HCT116 (cell line): ENCODE results near the gene LCMT2. TPM values are rescaled to one million over a fixed set of nuclear protein-coding genes. Genes with fewer than 3 reads are reported as not detected.
A peak's percentile ranks its signal among the peaks of the same experiment; 100 is the strongest.

ENCODE experiments used
- ATAC-seq: fragments of 200-7000 bp; cut with Tn5 transposase; 2 replicates; pipeline ENCODE4 v1.9.1; 2020; ENCODE audit warnings: mild to moderate bottlenecking, moderate library complexity
- BruUV-seq: library from RNA; stranded (reverse); fragments of 400-500 nt; replicated peaks from 2 replicates; lab custom pipeline; 2021; lab: Mats Ljungman, UMichigan
- CTCF ChIA-PET: fragments of 300-600 bp; sonication (Branson Sonifier 250); formaldehyde crosslinking; loops from one replicate; lab custom pipeline; 2021; ENCODE audit warnings: antibody characterized with exemption; lab: Charles Lee
- POLR2A ChIA-PET: fragments of 300-600, 350-600 bp; sonication (Branson Sonifier 250); formaldehyde crosslinking; loops from one replicate; lab custom pipeline; 2021; ENCODE audit warnings: antibody characterized with exemption; lab: Charles Lee
- RAD21 ChIA-PET, 2 experiments: fragments of 300-600 bp; sonication (Branson Sonifier 250); formaldehyde crosslinking; loops; one replicate each; lab custom pipeline; 2023; ENCODE audit warnings: low total read pairs in 2 of 2; ENCODE audit not compliant: uncharacterized antibody in 2 of 2, unreplicated experiment in 2 of 2, low non-redundant PET in 1 of 2; lab: Charles Lee
- DNase-seq: peaks from one replicate; pipeline ENCODE4 v3.0.0-alpha.2; 2010; ENCODE audit warnings: low read depth, low spot score
- H2AFZ ChIP-seq: fragments of 200-600 bp; shearing (Covaris generic), sonication (generic); 2 replicates; pipeline ENCODE4 v1.6.1; 2017; ENCODE audit warnings: low read depth, mixed run types, mixed read lengths, antibody characterized with exemption, low read length; ENCODE audit not compliant: poor library complexity, severe bottlenecking
- H3K27ac ChIP-seq: 2 replicates; pipeline ENCODE4 v1.5.1; 2012; ENCODE audit warnings: low read depth, low read length
- H3K27me3 ChIP-seq: fragments of 200-600 bp; sonication (generic); 2 replicates; pipeline ENCODE4 v1.6.1; 2016; ENCODE audit warnings: mixed run types, low read length, mixed read lengths; ENCODE audit not compliant: insufficient read depth
- H3K36me3 ChIP-seq, 2 experiments: fragments of 200-500 bp in 1 of 2; fragments of 200-600 bp in 1 of 2; sonication (Bioruptor generic) in 1 of 2; sonication (generic) in 1 of 2; 2 replicates each; pipeline versions ENCODE4 v1.5.1 to v1.6.1; 2014 to 2016; ENCODE audit warnings: low read length in 2 of 2, inconsistent platforms in 1 of 2, mixed read lengths in 1 of 2, mixed run types in 1 of 2; ENCODE audit not compliant: insufficient read depth in 2 of 2, control insufficient read depth in 1 of 2
- H3K4me1 ChIP-seq, 2 experiments: fragments of 200-600 bp in 1 of 2; sonication (generic) in 1 of 2; 2 replicates each; pipeline versions ENCODE4 v1.5.1 to v1.6.1; 2012 to 2017; ENCODE audit warnings: low read length in 2 of 2, inconsistent platforms in 1 of 2, mild to moderate bottlenecking in 1 of 2, mixed read lengths in 1 of 2, mixed run types in 1 of 2, moderate library complexity in 1 of 2; ENCODE audit not compliant: insufficient read depth in 2 of 2, control insufficient read depth in 1 of 2
- H3K4me2 ChIP-seq: fragments of 200-600 bp; sonication (generic); 2 replicates; pipeline ENCODE4 v1.6.1; 2017; ENCODE audit warnings: mixed run types, low read length, mixed read lengths
- H3K4me3 ChIP-seq, 2 experiments: fragments of 200-600 bp in 1 of 2; sonication (generic) in 1 of 2; replicated peaks in 1 of 2; 2 replicates each; pipeline ENCODE4 v1.5.1; 2011 to 2016; ENCODE audit warnings: low read length in 2 of 2, control low read depth in 1 of 2, low read depth in 1 of 2, mild to moderate bottlenecking in 1 of 2, mixed read lengths in 1 of 2, mixed run types in 1 of 2
- H3K79me2 ChIP-seq: fragments of 200-600 bp; sonication (generic); 2 replicates; pipeline ENCODE4 v1.6.1; 2017; ENCODE audit warnings: mild to moderate bottlenecking, mixed run types, low read length, moderate library complexity, mixed read lengths; ENCODE audit not compliant: insufficient read depth
- H3K9ac ChIP-seq: fragments of 200-600 bp; sonication (generic); 2 replicates; pipeline ENCODE4 v1.6.1; 2016; ENCODE audit warnings: low read length, mixed read lengths
- H3K9me2 ChIP-seq: fragments of 200-600 bp; sonication (generic), shearing (Covaris generic); 2 replicates; pipeline ENCODE4 v1.6.1; 2017; ENCODE audit warnings: mixed run types, mild to moderate bottlenecking, moderate library complexity; ENCODE audit not compliant: insufficient read depth
- H3K9me3 ChIP-seq, 2 experiments: fragments of 200-500 bp in 1 of 2; fragments of 200-600 bp in 1 of 2; sonication (Bioruptor generic) in 1 of 2; sonication (generic) in 1 of 2; 2 replicates each; pipeline ENCODE4 v1.6.1; 2014 to 2017; ENCODE audit warnings: low read length in 2 of 2, mixed read lengths in 2 of 2, inconsistent platforms in 1 of 2, low read depth in 1 of 2, mild to moderate bottlenecking in 1 of 2, mixed run types in 1 of 2, moderate library complexity in 1 of 2; ENCODE audit not compliant: control insufficient read depth in 1 of 2, insufficient read depth in 1 of 2
- H4K20me1 ChIP-seq: fragments of 200-600 bp; sonication (generic), shearing (Covaris generic); 2 replicates; pipeline ENCODE4 v1.6.1; 2017; ENCODE audit warnings: mixed run types, mild to moderate bottlenecking, moderate library complexity; ENCODE audit not compliant: insufficient read depth
- CBX3 ChIP-seq: IDR thresholded peaks from 2 replicates; pipeline ENCODE4 v1.6.1; 2012; ENCODE audit warnings: low read depth
- EGR1 ChIP-seq: IDR thresholded peaks from 2 replicates; pipeline ENCODE4 v1.6.1; 2012; ENCODE audit warnings: low read depth
- MAX ChIP-seq: IDR thresholded peaks from 2 replicates; pipeline ENCODE4 v1.6.1; 2012
- POLR2A ChIP-seq: IDR thresholded peaks from 2 replicates; pipeline ENCODE4 v1.7.0; 2011; ENCODE audit warnings: borderline replicate concordance; ENCODE audit not compliant: insufficient read depth, insufficient read length; ENCODE audit errors: extremely low read depth
- RAD21 ChIP-seq: IDR thresholded peaks from 2 replicates; pipeline ENCODE4 v1.6.1; 2012; ENCODE audit warnings: low read depth, mild to moderate bottlenecking
- YY1 ChIP-seq: IDR thresholded peaks from 2 replicates; pipeline ENCODE4 v1.6.1; 2011; ENCODE audit warnings: low read length, low read depth, moderate library complexity, mild to moderate bottlenecking; ENCODE audit not compliant: insufficient replicate concordance; ENCODE audit errors: extremely low read depth
- ZBTB33 ChIP-seq: IDR thresholded peaks from 2 replicates; pipeline ENCODE4 v1.6.1; 2011; ENCODE audit warnings: mild to moderate bottlenecking, low read length, moderate library complexity; ENCODE audit not compliant: insufficient replicate concordance; ENCODE audit errors: extremely low read depth
- intact Hi-C: fragments of 100-400 bp; cut with micrococcal nuclease; formaldehyde crosslinking; loops from 2 replicates; pipeline ENCODE4 v1.10.0; 2022
- total RNA-seq: library from RNA; stranded (reverse); gene quantifications from one replicate; pipeline ENCODE4 v1.2.1, GENCODE V29; 2021; ENCODE audit not compliant: unreplicated experiment
- TF ChIP-seq, protein P1 (sequence below), 3 experiments: fragments of 200-600 bp in 1 of 3; sonication (generic) in 1 of 3; IDR thresholded peaks in 2 of 3; conservative IDR thresholded peaks in 1 of 3; 2 replicates each; pipeline ENCODE4 v1.5.1; 2012 to 2017; ENCODE audit warnings: low read depth in 2 of 3, low read length in 2 of 3, antibody characterized with exemption in 1 of 3, borderline replicate concordance in 1 of 3, control low read depth in 1 of 3, mild to moderate bottlenecking in 1 of 3, mixed read lengths in 1 of 3, mixed run types in 1 of 3, moderate library complexity in 1 of 3; ENCODE audit not compliant: insufficient read depth in 1 of 3
- TF ChIP-seq, protein P2 (sequence below): IDR thresholded peaks from 2 replicates; pipeline ENCODE4 v1.6.1; 2012

LCMT2 gene
- total RNA-seq, 1 experiment from 2014 or later: 4.7 TPM

GRCh38 chr15:43286074-43286473, 44.3 kb downstream of the LCMT2 start (continued):
- TF ChIP-seq MAX: no peak
- TF ChIP-seq, all 23 proteins: peak for 0

GRCh38 chr15:43285609-43286037, 44.8 kb downstream of the LCMT2 start:
- ChIA-PET CTCF (interaction anchor here (0.6 to 3.4 kb wide), 15 partner anchors 10 to 581 kb away, joined by 3 to 81 read pairs (median 4); partner anchors contain the start of genes CCNDBP1, CDAN1 and TGM7), RAD21 (interaction anchor here (0.6 to 1.8 kb wide), 6 partner anchors 56 to 548 kb away, joined by 3 to 13 read pairs (median 4); partner anchors contain the start of gene CDAN1 (in 1 of the 2)), POLR2A (no interaction called here)
- Histone ChIP-seq H3K79me2 (no peaks in the 10 kb centered on the region), H3K9me3 (no peaks in the 10 kb centered on the region), H3K9ac (no peak overlapping the region), H3K4me1 (no peaks in the 10 kb centered on the region), H3K4me2 (no peak overlapping the region), H3K36me3 (no peaks in the 10 kb centered on the region), H3K4me3 (no peak overlapping the region), H3K9me2 (no peaks in the 10 kb centered on the region), H3K27me3 (peaks cover 9% of the 10 kb centered on the region; the same call in 1 of the 2 replicates), H3K27ac (no peak overlapping the region), H2AFZ (peak overlapping the region; percentile 87), H4K20me1 (no peaks in the 10 kb centered on the region)
- BruUV-seq: no TSS peak
- intact Hi-C loops: loop anchor here (10.0 kb wide), 3 partner anchors 361 to 581 kb away; partner anchors contain the start of genes CDAN1 and TTBK2
- ATAC-seq (peak; percentile 89), DNase-seq (peak; percentile 56)
- no peak for TF ChIP-seq POLR2A
- no peak for TF ChIP-seq EGR1
- TF ChIP-seq, protein P1, sequence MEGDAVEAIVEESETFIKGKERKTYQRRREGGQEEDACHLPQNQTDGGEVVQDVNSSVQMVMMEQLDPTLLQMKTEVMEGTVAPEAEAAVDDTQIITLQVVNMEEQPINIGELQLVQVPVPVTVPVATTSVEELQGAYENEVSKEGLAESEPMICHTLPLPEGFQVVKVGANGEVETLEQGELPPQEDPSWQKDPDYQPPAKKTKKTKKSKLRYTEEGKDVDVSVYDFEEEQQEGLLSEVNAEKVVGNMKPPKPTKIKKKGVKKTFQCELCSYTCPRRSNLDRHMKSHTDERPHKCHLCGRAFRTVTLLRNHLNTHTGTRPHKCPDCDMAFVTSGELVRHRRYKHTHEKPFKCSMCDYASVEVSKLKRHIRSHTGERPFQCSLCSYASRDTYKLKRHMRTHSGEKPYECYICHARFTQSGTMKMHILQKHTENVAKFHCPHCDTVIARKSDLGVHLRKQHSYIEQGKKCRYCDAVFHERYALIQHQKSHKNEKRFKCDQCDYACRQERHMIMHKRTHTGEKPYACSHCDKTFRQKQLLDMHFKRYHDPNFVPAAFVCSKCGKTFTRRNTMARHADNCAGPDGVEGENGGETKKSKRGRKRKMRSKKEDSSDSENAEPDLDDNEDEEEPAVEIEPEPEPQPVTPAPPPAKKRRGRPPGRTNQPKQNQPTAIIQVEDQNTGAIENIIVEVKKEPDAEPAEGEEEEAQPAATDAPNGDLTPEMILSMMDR (IDR thresholded peaks at IDR 0.05 in 2 of 3, conservative IDR thresholded peaks at IDR 0.05 in 1 of 3; ENCODE audit: borderline replicate concordance in 1 of 3, insufficient read depth in 1 of 3, low read depth in 2 of 3, low read length in 2 of 3): peak; percentile 73 to 89 (median 79); a peak in 5 of 6 replicates
- TF ChIP-seq, protein P2, sequence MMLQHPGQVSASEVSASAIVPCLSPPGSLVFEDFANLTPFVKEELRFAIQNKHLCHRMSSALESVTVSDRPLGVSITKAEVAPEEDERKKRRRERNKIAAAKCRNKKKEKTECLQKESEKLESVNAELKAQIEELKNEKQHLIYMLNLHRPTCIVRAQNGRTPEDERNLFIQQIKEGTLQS: no peak
- peak; percentile 87 for TF ChIP-seq RAD21
- no peak for TF ChIP-seq YY1
- TF ChIP-seq CBX3: no peak
- TF ChIP-seq ZBTB33: no peak
